Measurements from ENCODE around the gene CDX1. TPM values are rescaled to one million over a fixed set of nuclear protein-coding genes. Genes with fewer than 3 reads are reported as not detected.

Gene CDX1
- total and polyA plus RNA-seq, 2 of the 8 experiments (the other 6 are each of a cell fraction or from before 2014, with no cell fraction given): not detected

DNA sequence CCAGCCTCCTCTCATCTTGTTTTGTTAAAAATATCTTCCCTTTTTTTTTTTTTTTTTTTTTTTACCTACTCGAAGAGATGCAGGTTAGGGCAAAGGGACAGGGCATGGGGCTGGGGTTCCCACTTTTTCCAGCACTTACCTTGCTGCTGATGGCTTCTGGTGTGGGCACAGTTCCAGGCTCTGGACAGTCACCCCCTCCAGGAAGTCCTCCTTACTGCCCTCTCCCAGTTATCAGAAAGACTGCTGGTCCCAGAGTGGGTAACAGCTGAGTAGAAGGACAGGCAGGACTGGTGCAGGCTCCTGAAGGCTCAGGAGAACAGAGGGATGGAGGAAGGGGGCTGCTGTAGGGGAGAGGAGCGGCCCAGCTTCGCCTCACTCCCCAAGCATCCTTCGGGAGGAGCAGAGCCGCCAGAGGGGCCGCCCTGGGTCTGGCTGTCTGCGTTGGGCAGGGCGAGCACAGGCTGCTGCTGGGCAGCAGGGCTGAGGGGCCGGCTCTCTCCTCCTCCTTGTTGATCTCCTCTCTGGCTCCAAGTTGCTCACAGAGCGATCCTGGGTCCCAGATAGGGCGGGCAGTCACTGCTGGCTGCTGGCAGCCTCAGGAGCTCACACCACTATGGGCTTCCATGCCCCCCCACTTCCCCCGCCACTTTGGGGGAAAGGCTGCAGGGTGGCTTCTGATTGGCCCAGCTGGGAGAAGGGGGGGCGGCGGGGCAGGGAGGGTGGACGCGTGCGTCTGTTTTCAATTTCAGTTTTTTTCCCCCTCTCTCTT is 11.1 kb upstream of the CDX1 start, which contains the start of gene PDGFRB (continued):
- TF ChIP-seq SIRT6 (IDR thresholded peaks at IDR 0.05; ENCODE audit: low read length) (no peak), NANOG (IDR thresholded peaks at IDR 0.05; ENCODE audit: insufficient read depth, low read depth, low read length, poor library complexity, severe bottlenecking) (no peak)

Measured in H1 (cell line).